Non-pigmented ciliary epithelial cell (primary cell): ENCODE measurements around the gene ZBTB7B.
A peak's percentile ranks its signal among the peaks of the same experiment; 100 is the strongest.
"Not testable (repeated sequence)": the region's sequence is repeated elsewhere in the genome, so short reads cannot be mapped to it uniquely, and the experiment has no call there.

Experiments
- DNase-seq: peaks from one replicate; pipeline ENCODE4 v3.0.0-alpha.2; 2010; ENCODE audit warnings: low read depth

Gene ZBTB7B

GRCh38 chr1:154988058-154988954 lies 14.3 kb upstream of the ZBTB7B start:
- DNase-seq, result no peak

GRCh38 chr1:154989195-154989860 lies 13.3 kb upstream of the ZBTB7B start:
- DNase-seq, result no peak

GRCh38 chr1:154990276-154990675 lies 12.3 kb upstream of the ZBTB7B start:
- DNase-seq, result no peak

GRCh38 chr1:154992721-154993571 lies 9.7 kb upstream of the ZBTB7B start:
- no peak for DNase-seq

GRCh38 chr1:154993572-154994268 lies 8.9 kb upstream of the ZBTB7B start, which contains the start of gene LENEP:
Gene LENEP (plus strand): TSS chr1:154993586. CDS start chr1:154993608, 22 bp downstream.
- no peak for DNase-seq

GRCh38 chr1:154994269-154994587 lies 8.4 kb upstream of the ZBTB7B start:
- DNase-seq, result no peak

- DNase-seq, result no peak
Measured at GRCh38 chr1:154994591-154994990, 8.0 kb upstream of the ZBTB7B start.

- DNase-seq, result not testable (repeated sequence)
Measured at GRCh38 chr1:154995301-154995983, 7.2 kb upstream of the ZBTB7B start.

GRCh38 chr1:154996966-154997701 lies 5.5 kb upstream of the ZBTB7B start:
- DNase-seq, result no peak

- DNase-seq, result no peak
Measured at GRCh38 chr1:154998201-154998780, 4.3 kb upstream of the ZBTB7B start.

GRCh38 chr1:154998818-154999570 lies 3.6 kb upstream of the ZBTB7B start:
- DNase-seq, result no peak

GRCh38 chr1:154999571-155000410 lies 2.8 kb upstream of the ZBTB7B start:
- DNase-seq, result no peak

GRCh38 chr1:155000411-155000725 lies 2.2 kb upstream of the ZBTB7B start:
- DNase-seq, result no peak

- no peak for DNase-seq
Measured at GRCh38 chr1:155000726-155001424, 1.7 kb upstream of the ZBTB7B start.

GRCh38 chr1:155001425-155001674 lies 1.3 kb upstream of the ZBTB7B start:
- DNase-seq, result no peak

GRCh38 chr1:155001675-155002463 lies 733 bp upstream of the ZBTB7B start:
- peak; percentile 97 for DNase-seq

GRCh38 chr1:155003227-155003765 lies 694 bp downstream of the ZBTB7B start:
- no peak for DNase-seq
